T47D (cell line): ENCODE data around the gene CCNG1.
"Not testable (repeated sequence)": the region's sequence is repeated elsewhere in the genome, so short reads cannot be mapped to it uniquely, and the experiment has no call there.

Experiments
- DNase-seq, 2 experiments: peaks; one replicate each; pipeline versions ENCODE4 v3.0.0 to v3.0.0-alpha.2; 2011 to 2012; ENCODE audit warnings: low read depth in 1 of 2, low spot score in 1 of 2
- JUND ChIP-seq: IDR thresholded peaks from 2 replicates; pipeline ENCODE4 v1.6.1; 2012; ENCODE audit warnings: low read depth
- in situ Hi-C: cut with HindIII; loops from 2 replicates; pipeline ENCODE4 v1.10.0; 2016; ENCODE audit warnings: low sequenced_read_pairs, low pct_unique_long_range_greater_than_20kb

Gene CCNG1

DNA sequence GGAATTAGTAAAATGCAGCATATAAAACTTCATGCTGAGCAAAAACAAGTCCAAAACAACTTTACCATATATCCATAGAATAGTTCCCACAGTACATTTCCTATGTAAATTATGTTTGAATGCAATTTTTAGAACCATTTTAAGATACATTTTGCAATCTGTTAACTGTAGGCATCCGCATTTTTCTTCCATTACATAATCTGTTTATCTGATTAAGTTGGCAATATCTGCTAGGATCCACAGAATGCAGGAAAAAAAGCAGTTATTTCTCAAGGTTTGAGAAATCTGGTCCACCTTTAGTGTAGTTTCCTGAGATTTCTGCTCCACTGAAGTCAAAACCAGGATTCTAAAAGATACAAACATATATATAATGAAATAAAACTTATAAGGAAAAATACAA lies 16.3 kb downstream of the CCNG1 start:
- DNase-seq: no peak
- TF ChIP-seq JUND: no peak
- in situ Hi-C loops: no loop called here

GRCh38 chr5:163455406-163455805 lies 18.0 kb downstream of the CCNG1 start:
- in situ Hi-C loops, DNase-seq: not testable (repeated sequence)

DNA sequence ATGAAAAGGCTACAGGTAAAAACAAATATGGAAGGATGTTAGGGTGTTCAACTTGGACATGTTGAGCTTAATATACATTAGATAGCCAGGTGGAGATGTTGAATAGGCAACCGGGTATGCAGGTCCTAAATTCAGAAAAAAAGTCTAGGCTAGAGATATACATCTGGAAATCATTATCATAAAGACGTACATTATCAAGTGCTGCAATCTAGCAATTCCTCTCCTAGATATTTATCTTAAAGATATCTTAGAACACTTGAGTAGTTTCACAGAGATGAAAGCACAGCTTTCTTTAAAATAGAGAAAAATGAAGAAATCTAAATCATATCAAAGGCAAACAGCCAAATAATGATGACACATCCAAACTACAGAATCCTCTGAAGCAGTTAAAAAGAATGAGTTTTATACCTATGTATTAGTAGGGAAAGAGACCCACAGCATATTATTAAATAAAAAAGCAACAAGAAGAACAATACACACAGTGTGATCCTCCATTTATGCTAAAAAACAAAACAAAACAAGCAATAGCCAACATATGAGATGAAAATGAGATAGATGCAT lies 18.7 kb downstream of the CCNG1 start:
- DNase-seq: no peak
- no peak for TF ChIP-seq JUND
- in situ Hi-C loops: no loop called here

- in situ Hi-C loops: no loop called here
- no peak for DNase-seq
- no peak for TF ChIP-seq JUND
Observed at GRCh38 chr5:163456840-163457239, 19.4 kb downstream of the CCNG1 start.

DNA sequence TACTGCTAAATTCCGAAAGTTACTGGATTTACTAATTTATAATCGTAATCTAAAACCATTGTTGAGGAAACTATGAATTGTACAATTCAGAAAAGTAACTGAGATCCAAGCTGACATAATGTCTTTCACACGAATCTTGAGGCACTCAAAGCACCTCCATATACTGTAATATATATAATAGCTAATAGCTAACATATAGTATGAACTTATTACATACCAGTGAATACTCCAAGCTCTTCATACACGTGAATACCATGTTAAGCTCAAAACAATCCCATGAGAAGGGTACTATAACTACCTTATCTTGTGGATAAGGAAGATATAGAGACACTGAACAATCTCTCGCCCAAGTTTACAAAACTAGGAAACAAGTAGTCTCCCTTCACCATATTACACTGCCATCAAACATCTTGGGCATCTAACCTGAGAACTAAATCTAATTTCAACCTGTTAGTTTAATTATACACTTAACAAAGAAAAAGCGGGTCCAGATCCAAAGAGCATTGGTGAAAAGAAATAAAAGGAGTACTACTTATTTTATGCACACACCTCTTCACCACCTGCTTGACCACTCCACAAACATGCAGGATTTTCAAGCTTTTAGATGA lies 21.5 kb downstream of the CCNG1 start:
- DNase-seq: no peak
- in situ Hi-C loops: no loop called here
- TF ChIP-seq JUND: no peak

DNA sequence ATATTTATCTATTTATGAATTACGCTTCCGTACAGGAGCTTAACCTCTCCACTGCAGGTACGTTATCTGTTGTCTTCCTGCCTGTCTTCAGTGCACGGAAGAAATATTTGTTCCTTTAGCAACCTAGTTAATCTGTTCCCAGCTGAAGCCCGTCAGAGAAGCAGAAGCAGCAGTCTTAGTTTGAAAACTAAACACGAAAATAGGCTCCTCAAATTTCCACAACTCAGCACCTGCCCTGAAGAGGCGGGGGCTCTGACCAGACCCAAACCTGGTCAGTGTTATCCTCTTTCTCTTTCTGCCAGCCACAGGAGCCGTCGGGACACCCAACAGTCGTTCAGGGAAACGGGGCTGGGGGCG lies 22.0 kb downstream of the CCNG1 start:
- no peak for DNase-seq
- no peak for TF ChIP-seq JUND
- in situ Hi-C loops: no loop called here

- in situ Hi-C loops: no loop called here
- TF ChIP-seq JUND: no peak
Observed at GRCh38 chr5:163459819-163460561, 22.6 kb downstream of the CCNG1 start, which contains the start of gene NUDCD2. TSS of gene NUDCD2 (minus strand) at chr5:163460102. CDS start at chr5:163460050, 52 bp downstream.

GRCh38 chr5:163460562-163461171 lies 23.3 kb downstream of the CCNG1 start, which contains the start of gene HMMR:
TSS of gene HMMR (plus strand) at chr5:163460632. CDS start at chr5:163460693, 61 bp downstream.
- in situ Hi-C loops: no loop called here
- no peak for TF ChIP-seq JUND
- no peak for DNase-seq

More at GRCh38 chr5:163459819-163460561, 22.6 kb downstream of the CCNG1 start, which contains the start of gene NUDCD2:
- peak; percentile 83 to 100 for DNase-seq

GRCh38 chr5:163463063-163463435 lies 25.7 kb downstream of the CCNG1 start:
- in situ Hi-C loops: no loop called here
- no peak for TF ChIP-seq JUND
- no peak for DNase-seq

DNA sequence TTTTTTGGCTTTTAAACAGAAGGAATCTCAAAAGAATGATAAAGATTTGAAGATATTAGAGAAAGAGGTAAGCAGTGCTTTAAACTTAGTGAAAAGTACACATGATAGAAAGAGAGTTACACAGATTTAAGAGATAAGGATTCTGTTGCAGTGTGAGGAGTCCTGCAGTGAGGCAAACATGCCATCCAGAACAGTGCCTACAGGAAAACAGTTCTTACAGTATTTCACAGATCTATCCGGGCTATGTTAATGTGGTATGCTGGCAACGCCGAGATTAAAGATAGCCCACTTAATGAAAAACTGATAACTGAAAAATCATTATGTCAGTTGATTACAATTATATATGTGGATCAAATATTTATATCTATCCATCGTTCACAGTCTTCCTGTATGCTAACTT lies 30.3 kb downstream of the CCNG1 start:
- no peak for TF ChIP-seq JUND
- in situ Hi-C loops: no loop called here
- DNase-seq: no peak

DNA sequence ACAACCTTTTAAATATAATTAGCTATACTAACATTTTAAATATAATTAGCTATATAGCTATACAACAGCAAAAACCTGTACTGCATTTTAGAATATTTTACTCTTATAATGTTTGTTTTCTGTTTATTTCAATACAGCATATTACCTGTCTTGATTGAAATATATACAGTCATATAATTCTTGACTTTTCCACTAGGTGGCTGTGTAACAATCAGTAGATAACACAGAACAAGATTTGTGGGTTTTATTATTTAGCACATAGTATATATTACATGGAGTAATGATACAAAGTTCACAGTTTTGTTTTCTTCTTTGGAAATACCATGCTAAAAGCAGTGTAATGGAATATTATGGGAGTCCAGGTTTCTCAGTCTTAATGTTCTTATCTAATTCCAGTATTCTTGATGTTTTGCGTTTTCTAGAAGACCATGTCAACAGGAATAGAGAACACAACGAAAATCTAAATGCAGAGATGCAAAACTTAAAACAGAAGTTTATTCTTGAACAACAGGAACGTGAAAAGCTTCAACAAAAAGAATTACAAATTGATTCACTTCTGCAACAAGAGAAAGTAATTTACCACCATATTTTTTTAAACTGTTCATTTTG lies 36.3 kb downstream of the CCNG1 start:
- no peak for TF ChIP-seq JUND
- no peak for DNase-seq
- in situ Hi-C loops: no loop called here

DNA sequence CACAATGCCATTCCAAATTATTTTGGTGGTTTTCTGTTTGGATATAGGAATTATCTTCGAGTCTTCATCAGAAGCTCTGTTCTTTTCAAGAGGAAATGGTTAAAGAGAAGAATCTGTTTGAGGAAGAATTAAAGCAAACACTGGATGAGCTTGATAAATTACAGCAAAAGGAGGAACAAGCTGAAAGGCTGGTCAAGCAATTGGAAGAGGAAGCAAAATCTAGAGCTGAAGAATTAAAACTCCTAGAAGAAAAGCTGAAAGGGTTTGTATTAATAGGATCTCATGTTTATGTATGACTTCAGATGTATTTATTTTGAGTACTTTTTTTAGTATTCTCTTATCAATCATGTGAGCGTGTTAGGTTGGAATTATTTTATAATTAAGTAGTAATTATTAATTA lies 38.0 kb downstream of the CCNG1 start:
- no peak for DNase-seq
- TF ChIP-seq JUND: no peak
- in situ Hi-C loops: no loop called here
